ENCODE results near the gene PRRG3. TPM values are rescaled to one million over a fixed set of nuclear protein-coding genes. Genes with fewer than 3 reads are reported as not detected.

Gene PRRG3
- total and polyA plus RNA-seq, 9 of the 15 experiments (the other 6 are each of a cell fraction or from before 2014, with no cell fraction given) = not detected

- TF ChIP-seq, protein P1, sequence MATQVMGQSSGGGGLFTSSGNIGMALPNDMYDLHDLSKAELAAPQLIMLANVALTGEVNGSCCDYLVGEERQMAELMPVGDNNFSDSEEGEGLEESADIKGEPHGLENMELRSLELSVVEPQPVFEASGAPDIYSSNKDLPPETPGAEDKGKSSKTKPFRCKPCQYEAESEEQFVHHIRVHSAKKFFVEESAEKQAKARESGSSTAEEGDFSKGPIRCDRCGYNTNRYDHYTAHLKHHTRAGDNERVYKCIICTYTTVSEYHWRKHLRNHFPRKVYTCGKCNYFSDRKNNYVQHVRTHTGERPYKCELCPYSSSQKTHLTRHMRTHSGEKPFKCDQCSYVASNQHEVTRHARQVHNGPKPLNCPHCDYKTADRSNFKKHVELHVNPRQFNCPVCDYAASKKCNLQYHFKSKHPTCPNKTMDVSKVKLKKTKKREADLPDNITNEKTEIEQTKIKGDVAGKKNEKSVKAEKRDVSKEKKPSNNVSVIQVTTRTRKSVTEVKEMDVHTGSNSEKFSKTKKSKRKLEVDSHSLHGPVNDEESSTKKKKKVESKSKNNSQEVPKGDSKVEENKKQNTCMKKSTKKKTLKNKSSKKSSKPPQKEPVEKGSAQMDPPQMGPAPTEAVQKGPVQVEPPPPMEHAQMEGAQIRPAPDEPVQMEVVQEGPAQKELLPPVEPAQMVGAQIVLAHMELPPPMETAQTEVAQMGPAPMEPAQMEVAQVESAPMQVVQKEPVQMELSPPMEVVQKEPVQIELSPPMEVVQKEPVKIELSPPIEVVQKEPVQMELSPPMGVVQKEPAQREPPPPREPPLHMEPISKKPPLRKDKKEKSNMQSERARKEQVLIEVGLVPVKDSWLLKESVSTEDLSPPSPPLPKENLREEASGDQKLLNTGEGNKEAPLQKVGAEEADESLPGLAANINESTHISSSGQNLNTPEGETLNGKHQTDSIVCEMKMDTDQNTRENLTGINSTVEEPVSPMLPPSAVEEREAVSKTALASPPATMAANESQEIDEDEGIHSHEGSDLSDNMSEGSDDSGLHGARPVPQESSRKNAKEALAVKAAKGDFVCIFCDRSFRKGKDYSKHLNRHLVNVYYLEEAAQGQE (IDR thresholded peaks at IDR 0.05; ENCODE audit: borderline replicate concordance) = peak; percentile 24; the same call in 1 of the 2 replicates
- TF ChIP-seq, protein P1 (CRISPR knock-in tag; IDR thresholded peaks at IDR 0.05; ENCODE audit: low read depth) = no peak
- TF ChIP-seq U2AF2 (optimal IDR thresholded peaks at IDR 0.05; ENCODE audit: low read depth, low read length) = no peak
- TF ChIP-seq RB1 (IDR thresholded peaks at IDR 0.05; ENCODE audit: low read depth) = no peak
- TF ChIP-seq MIER1 (IDR thresholded peaks at IDR 0.05; ENCODE audit: low read depth) = no peak
- TF ChIP-seq, protein P2, sequence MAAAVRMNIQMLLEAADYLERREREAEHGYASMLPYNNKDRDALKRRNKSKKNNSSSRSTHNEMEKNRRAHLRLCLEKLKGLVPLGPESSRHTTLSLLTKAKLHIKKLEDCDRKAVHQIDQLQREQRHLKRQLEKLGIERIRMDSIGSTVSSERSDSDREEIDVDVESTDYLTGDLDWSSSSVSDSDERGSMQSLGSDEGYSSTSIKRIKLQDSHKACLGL (CRISPR knock-in tag; IDR thresholded peaks at IDR 0.05; ENCODE audit: borderline replicate concordance, poor library complexity, severe bottlenecking) = no peak
- no peak for TF ChIP-seq ELF1 (tag; IDR thresholded peaks at IDR 0.05)
- TF ChIP-seq ETV5 (CRISPR knock-in tag; IDR thresholded peaks at IDR 0.05; ENCODE audit: low read depth) = no peak
- no peak for TF ChIP-seq ZNF175 (CRISPR knock-in tag; IDR thresholded peaks at IDR 0.05; ENCODE audit: low read depth)
- TF ChIP-seq TAF15 (IDR thresholded peaks at IDR 0.05; ENCODE audit: low read depth, low read length) = no peak
- no peak for TF ChIP-seq ZKSCAN3 (CRISPR knock-in tag; IDR thresholded peaks at IDR 0.05)
- TF ChIP-seq ELF2 (CRISPR knock-in tag; IDR thresholded peaks at IDR 0.05) = no peak
- TF ChIP-seq ZBTB7A (IDR thresholded peaks at IDR 0.05; ENCODE audit: borderline replicate concordance, control insufficient read depth, low read depth, low read length) = no peak
- TF ChIP-seq, protein P3, sequence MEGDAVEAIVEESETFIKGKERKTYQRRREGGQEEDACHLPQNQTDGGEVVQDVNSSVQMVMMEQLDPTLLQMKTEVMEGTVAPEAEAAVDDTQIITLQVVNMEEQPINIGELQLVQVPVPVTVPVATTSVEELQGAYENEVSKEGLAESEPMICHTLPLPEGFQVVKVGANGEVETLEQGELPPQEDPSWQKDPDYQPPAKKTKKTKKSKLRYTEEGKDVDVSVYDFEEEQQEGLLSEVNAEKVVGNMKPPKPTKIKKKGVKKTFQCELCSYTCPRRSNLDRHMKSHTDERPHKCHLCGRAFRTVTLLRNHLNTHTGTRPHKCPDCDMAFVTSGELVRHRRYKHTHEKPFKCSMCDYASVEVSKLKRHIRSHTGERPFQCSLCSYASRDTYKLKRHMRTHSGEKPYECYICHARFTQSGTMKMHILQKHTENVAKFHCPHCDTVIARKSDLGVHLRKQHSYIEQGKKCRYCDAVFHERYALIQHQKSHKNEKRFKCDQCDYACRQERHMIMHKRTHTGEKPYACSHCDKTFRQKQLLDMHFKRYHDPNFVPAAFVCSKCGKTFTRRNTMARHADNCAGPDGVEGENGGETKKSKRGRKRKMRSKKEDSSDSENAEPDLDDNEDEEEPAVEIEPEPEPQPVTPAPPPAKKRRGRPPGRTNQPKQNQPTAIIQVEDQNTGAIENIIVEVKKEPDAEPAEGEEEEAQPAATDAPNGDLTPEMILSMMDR (IDR thresholded peaks at IDR 0.05 in 2 of 3, conservative IDR thresholded peaks at IDR 0.05 in 1 of 3; ENCODE audit: insufficient read depth in 2 of 3, low read depth in 1 of 3, low read length in 3 of 3) = peak; percentile 67 to 74 (median 70)
- TF ChIP-seq, protein P4, sequence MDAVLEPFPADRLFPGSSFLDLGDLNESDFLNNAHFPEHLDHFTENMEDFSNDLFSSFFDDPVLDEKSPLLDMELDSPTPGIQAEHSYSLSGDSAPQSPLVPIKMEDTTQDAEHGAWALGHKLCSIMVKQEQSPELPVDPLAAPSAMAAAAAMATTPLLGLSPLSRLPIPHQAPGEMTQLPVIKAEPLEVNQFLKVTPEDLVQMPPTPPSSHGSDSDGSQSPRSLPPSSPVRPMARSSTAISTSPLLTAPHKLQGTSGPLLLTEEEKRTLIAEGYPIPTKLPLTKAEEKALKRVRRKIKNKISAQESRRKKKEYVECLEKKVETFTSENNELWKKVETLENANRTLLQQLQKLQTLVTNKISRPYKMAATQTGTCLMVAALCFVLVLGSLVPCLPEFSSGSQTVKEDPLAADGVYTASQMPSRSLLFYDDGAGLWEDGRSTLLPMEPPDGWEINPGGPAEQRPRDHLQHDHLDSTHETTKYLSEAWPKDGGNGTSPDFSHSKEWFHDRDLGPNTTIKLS (IDR thresholded peaks at IDR 0.05; ENCODE audit: borderline replicate concordance, low read depth) = no peak
Observed at GRCh38 chrX:151713849-151714248, 18.6 kb downstream of the PRRG3 start (continued).

Measured in K562 (cell line).